Measurements from ENCODE around the gene MAPKAPK2. TPM values are rescaled to one million over a fixed set of nuclear protein-coding genes. Genes with fewer than 3 reads are reported as not detected.

Gene MAPKAPK2
- polyA plus RNA-seq (2012; rRNA removed): 45.9 and 46.8 TPM in 2 replicates
- polyA plus RNA-seq (2012; cell fraction: cytosol; rRNA removed): 34.8 and 47.6 TPM in 2 replicates
- polyA plus RNA-seq (2012; cell fraction: nucleus; rRNA removed): 75.5 and 84.1 TPM in 2 replicates

DNA sequence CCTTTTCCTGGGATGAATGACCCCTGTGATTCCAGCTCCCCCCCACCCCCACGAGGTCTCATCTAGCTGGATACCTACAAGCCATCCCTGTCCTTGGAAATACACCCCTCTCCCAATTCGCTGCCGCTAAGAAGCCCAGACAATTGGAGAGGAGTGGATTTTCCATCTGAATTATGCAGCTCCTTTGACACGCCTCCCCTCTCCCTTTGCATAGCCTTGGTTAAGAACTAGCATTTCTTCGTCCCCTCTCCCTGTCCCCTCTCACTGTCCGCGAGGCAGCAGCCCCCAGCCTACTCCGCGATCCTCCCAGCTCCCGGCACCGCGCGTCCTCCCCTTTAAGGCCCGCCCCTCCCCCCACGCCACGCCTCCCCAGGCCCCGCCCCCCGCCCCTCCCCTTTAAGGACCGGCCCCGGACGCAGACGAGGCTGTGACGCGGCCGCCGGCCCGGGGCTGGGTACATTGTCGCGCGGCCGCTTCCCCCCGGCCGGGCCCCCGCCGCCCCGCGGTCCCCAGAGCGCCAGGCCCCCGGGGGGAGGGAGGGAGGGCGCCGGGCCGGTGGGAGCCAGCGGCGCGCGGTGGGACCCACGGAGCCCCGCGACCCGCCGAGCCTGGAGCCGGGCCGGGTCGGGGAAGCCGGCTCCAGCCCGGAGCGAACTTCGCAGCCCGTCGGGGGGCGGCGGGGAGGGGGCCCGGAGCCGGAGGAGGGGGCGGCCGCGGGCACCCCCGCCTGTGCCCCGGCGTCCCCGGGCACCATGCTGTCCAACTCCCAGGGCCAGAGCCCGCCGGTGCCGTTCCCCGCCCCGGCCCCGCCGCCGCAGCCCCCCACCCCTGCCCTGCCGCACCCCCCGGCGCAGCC is at the start of gene MAPKAPK2:
Gene MAPKAPK2, plus strand, starts transcription at position 428 of the 856 bp plus-strand sequence. Its CDS starts 325 bp downstream, at position 753.
- Histone ChIP-seq H3K36me3 (replicated peaks in 1 of 2; ENCODE audit: control insufficient read depth in 1 of 2, insufficient read depth in 2 of 2, low read length in 1 of 2) (peaks cover 0 to 6% of the 10 kb centered on the region in 2 experiments), H3K79me2 (ENCODE audit: insufficient read depth) (peaks cover 42% of the 10 kb centered on the region), H3K4me1 (ENCODE audit: control insufficient read depth in 1 of 2, insufficient read depth in 2 of 2, low read depth in 1 of 2, low read length in 1 of 2) (peaks cover 28 to 33% of the 10 kb centered on the region in 2 experiments), H3K9ac (peak within 1 kb of the TSS; percentile 84), H4K20me1 (ENCODE audit: insufficient read depth) (peaks cover 38% of the 10 kb centered on the region), H3K27ac (ENCODE audit: low read depth in 2 of 2, low read length in 1 of 2) (peak within 1 kb of the TSS; percentile 74 to 93), H2AFZ (ENCODE audit: low read depth) (peak within 1 kb of the TSS; percentile 69), H3K27me3 (ENCODE audit: insufficient read depth) (peaks cover 4% of the 10 kb centered on the region; the same call in 1 of the 2 replicates), H3K9me3 (no peaks in the 10 kb centered on the region), H3K9me2 (no peaks in the 10 kb centered on the region), H3K4me2 (peak within 1 kb of the TSS; percentile 94), H3K4me3 (ENCODE audit: low read depth in 2 of 2, low read length in 1 of 2) (peak within 1 kb of the TSS; percentile 87 to 90), H3F3A (replicated peaks; ENCODE audit: insufficient read depth) (peaks cover 7% of the 10 kb centered on the region)
- peak; percentile 99 for DNase-seq
- CTCF ChIA-PET: interaction anchor here (0.7 to 3.1 kb wide), 6 partner anchors 21 to 228 kb away, joined by 3 to 25 read pairs (median 4); partner anchors contain the start of gene DYRK3
- POLR2A ChIA-PET: interaction anchor here (1.6 kb wide), 1 partner anchor 72 kb away, joined by 4 read pairs; the partner anchor contains the start of gene EIF2D
- WGBS (ENCODE audit: low lambda C conversion rate): 5% methylated on average over 23 of the region's 82 CpGs
- TF ChIP-seq CHD2 (IDR thresholded peaks at IDR 0.05; ENCODE audit: low read length, partially characterized antibody) (peak; percentile 34), PBX3 (IDR thresholded peaks at IDR 0.05) (no peak)

DNA sequence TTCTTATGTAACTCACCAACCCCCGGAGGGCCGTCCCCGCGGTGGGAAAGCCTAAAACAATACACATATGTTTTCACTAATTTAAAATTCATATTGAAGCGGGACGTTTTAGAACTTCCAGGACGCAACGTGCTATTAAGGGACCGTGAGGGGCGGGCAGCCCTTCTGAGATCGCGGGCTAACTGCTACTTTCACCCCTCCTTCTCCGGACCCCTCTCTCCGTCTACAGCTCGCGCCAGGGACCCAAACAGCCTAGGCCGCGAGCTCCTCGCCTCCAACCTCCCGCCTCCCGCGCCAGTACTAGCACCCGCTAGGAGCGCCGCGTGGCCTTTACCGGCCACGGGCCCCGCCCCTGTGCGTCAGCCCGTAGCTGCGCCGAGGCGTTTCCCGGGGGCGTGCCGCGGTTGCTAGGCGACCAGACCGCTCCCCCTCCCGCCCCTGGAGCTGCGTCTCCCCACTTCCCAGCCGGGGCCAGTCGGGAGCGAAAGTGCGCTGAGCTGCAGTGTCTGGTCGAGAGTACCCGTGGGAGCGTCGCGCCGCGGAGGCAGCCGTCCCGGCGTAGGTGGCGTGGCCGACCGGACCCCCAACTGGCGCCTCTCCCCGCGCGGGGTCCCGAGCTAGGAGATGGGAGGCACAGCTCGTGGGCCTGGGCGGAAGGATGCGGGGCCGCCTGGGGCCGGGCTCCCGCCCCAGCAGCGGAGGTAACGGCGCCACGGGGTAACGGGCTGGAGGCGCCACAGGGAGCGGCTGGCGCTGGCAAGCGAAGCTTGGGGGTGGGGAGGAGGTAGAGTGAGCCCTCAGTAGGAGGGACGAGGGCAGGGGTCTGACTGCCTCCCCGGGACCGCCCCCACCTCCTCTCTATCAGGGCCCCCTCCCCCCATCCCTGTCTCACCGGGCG is 49.4 kb upstream of the MAPKAPK2 start, which contains the start of gene DYRK3:
Gene DYRK3, plus strand, starts transcription at position 457 of the 898 bp plus-strand sequence. Its CDS starts 168 bp downstream, at position 625.
- peak within 1 kb of the TSS; percentile 83 for H3K9ac ChIP-seq
- peaks cover 27% of the 10 kb centered on the region for H3F3A ChIP-seq (replicated peaks; ENCODE audit: insufficient read depth)
- H3K9me3 ChIP-seq: no peaks in the 10 kb centered on the region
- H3K4me3 ChIP-seq (ENCODE audit: low read depth in 2 of 2, low read length in 1 of 2): peak within 1 kb of the TSS; percentile 87 to 92
- peaks cover 18 to 22% of the 10 kb centered on the region in 2 experiments; a peak in 3 of 4 replicates for H3K4me1 ChIP-seq (ENCODE audit: control insufficient read depth in 1 of 2, insufficient read depth in 2 of 2, low read depth in 1 of 2, low read length in 1 of 2)
- no peaks in the 10 kb centered on the region for H3K27me3 ChIP-seq (ENCODE audit: insufficient read depth)
- H3K27ac ChIP-seq (ENCODE audit: low read depth in 2 of 2, low read length in 1 of 2): peak within 1 kb of the TSS; percentile 79 to 83
- H3K9me2 ChIP-seq: no peaks in the 10 kb centered on the region
- peak; percentile 97 for DNase-seq
- peaks cover 0 to 17% of the 10 kb centered on the region in 2 experiments for H3K36me3 ChIP-seq (replicated peaks in 1 of 2; ENCODE audit: control insufficient read depth in 1 of 2, insufficient read depth in 2 of 2, low read length in 1 of 2)
- peaks cover 42% of the 10 kb centered on the region for H3K79me2 ChIP-seq (ENCODE audit: insufficient read depth)
- H2AFZ ChIP-seq (ENCODE audit: low read depth): peak within 1 kb of the TSS; percentile 89
- peak within 1 kb of the TSS; percentile 85 for H3K4me2 ChIP-seq
- POLR2A ChIA-PET: interaction anchor here (0.8 to 2.4 kb wide), 10 partner anchors 13 to 347 kb away, joined by 3 to 22 read pairs (median 3); partner anchors contain the start of gene EIF2D
- CTCF ChIA-PET: interaction anchor here (0.9 to 17.3 kb wide), 28 partner anchors 9 to 498 kb away, joined by 3 to 450 read pairs (median 6); partner anchors contain the start of genes EIF2D and MAPKAPK2
- 10% methylated on average over 28 of the region's 84 CpGs for WGBS (ENCODE audit: low lambda C conversion rate)
- no peaks in the 10 kb centered on the region for H4K20me1 ChIP-seq (ENCODE audit: insufficient read depth)
- TF ChIP-seq NFIC (IDR thresholded peaks at IDR 0.05; ENCODE audit: borderline replicate concordance) (no peak), SMC3 (IDR thresholded peaks at IDR 0.05; ENCODE audit: low read depth, low read length) (no peak), PBX3 (IDR thresholded peaks at IDR 0.05) (0 out of 2 replicates have a peak, but pooled peaks have one; percentile 9), IRF3 (IDR thresholded peaks at IDR 0.05; ENCODE audit: low read depth, low read length) (no peak), TCF12 (IDR thresholded peaks at IDR 0.05) (no peak; the same call in 1 of the 2 replicates), FOXM1 (IDR thresholded peaks at IDR 0.05; ENCODE audit: low read depth) (no peak), NRF1 (IDR thresholded peaks at IDR 0.05; ENCODE audit: low read depth, low read length) (peak; percentile 51; the same call in 1 of the 2 replicates), RXRA (IDR thresholded peaks at IDR 0.05; ENCODE audit: borderline replicate concordance, low read depth) (no peak), YY1 (IDR thresholded peaks at IDR 0.05; ENCODE audit: low read depth) (no peak), SIN3A (IDR thresholded peaks at IDR 0.05; ENCODE audit: borderline replicate concordance, low read depth, low read length) (peak; percentile 73; the same call in 1 of the 2 replicates), TAF1 (IDR thresholded peaks at IDR 0.05; ENCODE audit: borderline replicate concordance, low read depth, low read length) (peak; percentile 89), FOSL2 (IDR thresholded peaks at IDR 0.05; ENCODE audit: borderline replicate concordance, low read depth) (no peak), GABPA (IDR thresholded peaks at IDR 0.05; ENCODE audit: low read depth) (no peak)
- TF ChIP-seq, protein P1, sequence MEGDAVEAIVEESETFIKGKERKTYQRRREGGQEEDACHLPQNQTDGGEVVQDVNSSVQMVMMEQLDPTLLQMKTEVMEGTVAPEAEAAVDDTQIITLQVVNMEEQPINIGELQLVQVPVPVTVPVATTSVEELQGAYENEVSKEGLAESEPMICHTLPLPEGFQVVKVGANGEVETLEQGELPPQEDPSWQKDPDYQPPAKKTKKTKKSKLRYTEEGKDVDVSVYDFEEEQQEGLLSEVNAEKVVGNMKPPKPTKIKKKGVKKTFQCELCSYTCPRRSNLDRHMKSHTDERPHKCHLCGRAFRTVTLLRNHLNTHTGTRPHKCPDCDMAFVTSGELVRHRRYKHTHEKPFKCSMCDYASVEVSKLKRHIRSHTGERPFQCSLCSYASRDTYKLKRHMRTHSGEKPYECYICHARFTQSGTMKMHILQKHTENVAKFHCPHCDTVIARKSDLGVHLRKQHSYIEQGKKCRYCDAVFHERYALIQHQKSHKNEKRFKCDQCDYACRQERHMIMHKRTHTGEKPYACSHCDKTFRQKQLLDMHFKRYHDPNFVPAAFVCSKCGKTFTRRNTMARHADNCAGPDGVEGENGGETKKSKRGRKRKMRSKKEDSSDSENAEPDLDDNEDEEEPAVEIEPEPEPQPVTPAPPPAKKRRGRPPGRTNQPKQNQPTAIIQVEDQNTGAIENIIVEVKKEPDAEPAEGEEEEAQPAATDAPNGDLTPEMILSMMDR (IDR thresholded peaks at IDR 0.05): no peak

All from SK-N-SH (cell line).